Esophagus squamous epithelium (tissue), 4 donors: ENCODE results near the gene RIMS4.

Experiments
- POLR2A ChIP-seq, 4 donors: fragments of 450-650 bp; IDR thresholded peaks; one replicate each; pipeline ENCODE4 v1.6.1; 2017; ENCODE audit warnings: antibody characterized with exemption in 4 of 4, mild to moderate bottlenecking in 4 of 4, moderate library complexity in 3 of 4
- TF ChIP-seq, protein P1 (sequence below), 6 experiments: fragments of 450-650 bp in 4 of 6; fragments of 200-600 bp in 2 of 6; sonication (generic) in 2 of 6; IDR thresholded peaks; one replicate each; pipeline ENCODE4 v1.5.1; 2016 to 2019; ENCODE audit warnings: antibody characterized with exemption in 6 of 6, mild to moderate bottlenecking in 4 of 6, moderate library complexity in 4 of 6

DNA sequence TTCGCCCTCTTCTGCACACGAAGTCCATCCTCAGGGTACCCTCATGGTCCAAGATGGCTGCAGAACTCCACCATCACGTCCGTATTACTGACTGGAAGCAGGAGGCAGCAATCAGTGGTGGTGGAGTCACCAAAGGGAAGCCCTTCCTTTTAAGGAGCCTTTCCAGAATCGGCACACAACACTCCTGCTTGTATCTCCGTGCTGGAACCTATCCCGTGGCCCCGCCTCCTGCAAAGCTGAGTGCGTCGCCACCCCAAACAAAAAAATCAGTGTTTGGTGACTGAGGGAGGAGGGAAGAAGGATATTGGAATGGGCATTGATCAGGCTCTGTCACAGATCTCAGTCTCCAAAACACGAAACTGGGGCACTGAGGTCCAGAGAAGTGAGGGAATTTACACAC lies 101.0 kb downstream of the RIMS4 start:
- TF ChIP-seq, protein P1, sequence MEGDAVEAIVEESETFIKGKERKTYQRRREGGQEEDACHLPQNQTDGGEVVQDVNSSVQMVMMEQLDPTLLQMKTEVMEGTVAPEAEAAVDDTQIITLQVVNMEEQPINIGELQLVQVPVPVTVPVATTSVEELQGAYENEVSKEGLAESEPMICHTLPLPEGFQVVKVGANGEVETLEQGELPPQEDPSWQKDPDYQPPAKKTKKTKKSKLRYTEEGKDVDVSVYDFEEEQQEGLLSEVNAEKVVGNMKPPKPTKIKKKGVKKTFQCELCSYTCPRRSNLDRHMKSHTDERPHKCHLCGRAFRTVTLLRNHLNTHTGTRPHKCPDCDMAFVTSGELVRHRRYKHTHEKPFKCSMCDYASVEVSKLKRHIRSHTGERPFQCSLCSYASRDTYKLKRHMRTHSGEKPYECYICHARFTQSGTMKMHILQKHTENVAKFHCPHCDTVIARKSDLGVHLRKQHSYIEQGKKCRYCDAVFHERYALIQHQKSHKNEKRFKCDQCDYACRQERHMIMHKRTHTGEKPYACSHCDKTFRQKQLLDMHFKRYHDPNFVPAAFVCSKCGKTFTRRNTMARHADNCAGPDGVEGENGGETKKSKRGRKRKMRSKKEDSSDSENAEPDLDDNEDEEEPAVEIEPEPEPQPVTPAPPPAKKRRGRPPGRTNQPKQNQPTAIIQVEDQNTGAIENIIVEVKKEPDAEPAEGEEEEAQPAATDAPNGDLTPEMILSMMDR (IDR thresholded peaks at IDR 0.05): no peak
- TF ChIP-seq POLR2A (IDR thresholded peaks at IDR 0.05): no peak
